Nephron (organoid): Measurements from ENCODE around the gene LRP10.

Experiments
- H3K27ac Mint-ChIP-seq, 3 experiments: 2 replicates each; pipeline ENCODE4 v1.8.0; 2020; ENCODE audit warnings: mixed read lengths in 3 of 3, mild to moderate bottlenecking in 2 of 3, moderate library complexity in 1 of 3
- H3K27me3 Mint-ChIP-seq: 2 replicates; pipeline ENCODE4 v1.8.0; 2021; ENCODE audit warnings: low read depth, mild to moderate bottlenecking, moderate library complexity, mixed read lengths
- H3K36me3 Mint-ChIP-seq: 2 replicates; pipeline ENCODE4 v1.8.0; 2020; ENCODE audit warnings: low read depth, mixed read lengths
- H3K4me1 Mint-ChIP-seq: 2 replicates; pipeline ENCODE4 v1.8.0; 2020; ENCODE audit warnings: mixed read lengths
- H3K4me3 Mint-ChIP-seq, 3 experiments: 2 replicates each; pipeline ENCODE4 v1.8.0; 2020; ENCODE audit warnings: mild to moderate bottlenecking in 3 of 3, mixed read lengths in 3 of 3, moderate library complexity in 2 of 3
- H3K9me3 Mint-ChIP-seq: 2 replicates; pipeline ENCODE4 v1.8.0; 2020; ENCODE audit warnings: mixed read lengths
- TF ChIP-seq, protein P1 (sequence below), 3 experiments: fragments of 200-600 bp; sonication (generic); IDR thresholded peaks; one replicate each; pipeline ENCODE4 v1.5.0; 2021; ENCODE audit warnings: antibody characterized with exemption in 3 of 3; ENCODE audit not compliant: unreplicated experiment in 3 of 3

The LRP10 gene

DNA sequence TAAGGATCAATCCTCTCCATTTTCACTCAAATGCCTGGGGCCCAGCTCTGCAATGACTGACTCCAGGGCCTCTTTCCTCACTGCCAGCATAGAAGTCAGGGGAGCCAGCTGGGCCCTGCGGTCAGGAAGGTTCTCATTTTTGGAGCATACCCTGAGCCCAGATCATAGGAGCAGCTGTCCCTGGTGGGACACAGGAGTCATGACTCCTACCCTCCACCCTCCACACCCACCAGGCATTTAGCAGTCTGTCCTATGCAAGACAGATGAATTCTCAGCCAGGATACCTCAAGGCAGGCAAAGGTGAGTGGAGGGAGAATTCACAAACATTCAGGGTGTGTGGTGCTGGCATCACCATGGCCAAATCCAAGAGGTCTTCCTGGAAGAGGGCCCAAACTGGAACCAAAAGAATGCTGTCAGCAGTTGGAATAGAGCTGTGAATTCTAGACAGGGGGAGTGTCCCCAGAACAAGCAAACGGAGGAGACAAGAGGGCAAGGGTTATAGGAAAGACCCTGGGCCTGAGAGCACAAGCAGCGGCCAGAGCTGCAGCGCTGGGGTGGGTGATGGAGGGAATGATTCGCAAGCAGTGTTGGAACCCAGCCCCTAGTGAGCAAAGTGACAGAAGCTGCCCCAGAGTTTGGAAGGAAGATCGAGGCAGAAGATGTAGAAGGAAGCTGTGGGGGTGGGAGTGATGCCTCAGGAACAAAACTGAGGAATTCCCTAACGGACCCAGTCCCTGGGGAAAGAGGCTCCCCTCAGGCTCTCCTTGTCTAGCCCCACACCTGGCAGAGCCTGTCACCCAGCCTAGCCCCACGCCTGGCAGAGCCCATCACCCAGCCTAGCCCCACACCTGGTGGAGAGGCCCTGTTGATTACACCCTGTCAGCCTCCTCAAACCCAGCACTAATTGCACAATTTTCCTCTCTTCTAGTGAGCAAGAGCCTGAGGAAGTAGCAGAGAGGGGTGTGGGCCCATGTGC, 7.0 kb downstream of the LRP10 start:
- TF ChIP-seq, protein P1, sequence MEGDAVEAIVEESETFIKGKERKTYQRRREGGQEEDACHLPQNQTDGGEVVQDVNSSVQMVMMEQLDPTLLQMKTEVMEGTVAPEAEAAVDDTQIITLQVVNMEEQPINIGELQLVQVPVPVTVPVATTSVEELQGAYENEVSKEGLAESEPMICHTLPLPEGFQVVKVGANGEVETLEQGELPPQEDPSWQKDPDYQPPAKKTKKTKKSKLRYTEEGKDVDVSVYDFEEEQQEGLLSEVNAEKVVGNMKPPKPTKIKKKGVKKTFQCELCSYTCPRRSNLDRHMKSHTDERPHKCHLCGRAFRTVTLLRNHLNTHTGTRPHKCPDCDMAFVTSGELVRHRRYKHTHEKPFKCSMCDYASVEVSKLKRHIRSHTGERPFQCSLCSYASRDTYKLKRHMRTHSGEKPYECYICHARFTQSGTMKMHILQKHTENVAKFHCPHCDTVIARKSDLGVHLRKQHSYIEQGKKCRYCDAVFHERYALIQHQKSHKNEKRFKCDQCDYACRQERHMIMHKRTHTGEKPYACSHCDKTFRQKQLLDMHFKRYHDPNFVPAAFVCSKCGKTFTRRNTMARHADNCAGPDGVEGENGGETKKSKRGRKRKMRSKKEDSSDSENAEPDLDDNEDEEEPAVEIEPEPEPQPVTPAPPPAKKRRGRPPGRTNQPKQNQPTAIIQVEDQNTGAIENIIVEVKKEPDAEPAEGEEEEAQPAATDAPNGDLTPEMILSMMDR (IDR thresholded peaks at IDR 0.05; ENCODE audit: unreplicated experiment in 3 of 3), result no peak
- Mint-ChIP-seq H3K4me3 (no peak overlapping the region), H3K4me1 (peaks cover 19% of the 10 kb centered on the region), H3K27me3 (no peaks in the 10 kb centered on the region), H3K27ac (peak overlapping the region in 1 of 3 experiments; percentile 4), H3K9me3 (no peaks in the 10 kb centered on the region), H3K36me3 (peaks cover 22% of the 10 kb centered on the region)

DNA sequence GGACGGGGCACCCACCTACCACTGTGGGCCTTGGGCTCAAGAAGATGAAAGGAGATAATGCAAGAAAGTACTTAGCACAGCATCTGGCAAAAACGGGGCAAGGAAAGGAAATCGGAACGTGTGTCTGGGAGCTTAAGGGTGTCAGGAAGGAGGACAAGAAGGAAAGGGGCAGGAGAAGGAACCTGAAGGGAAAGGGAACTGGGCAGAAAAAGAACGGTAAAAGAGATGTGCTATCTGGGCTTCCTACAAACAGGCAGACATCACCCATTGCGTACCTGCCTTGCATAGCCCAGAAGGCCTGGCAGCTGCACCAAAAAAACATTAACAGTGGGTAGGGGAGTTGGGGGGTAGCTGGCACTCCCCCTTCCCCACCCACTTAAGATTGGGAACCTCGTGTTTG, 10.5 kb downstream of the LRP10 start:
- TF ChIP-seq, protein P1 (IDR thresholded peaks at IDR 0.05; ENCODE audit: unreplicated experiment in 3 of 3), result no peak
- Mint-ChIP-seq H3K4me3 (peak overlapping the region; percentile 19 to 51 (median 26)), H3K9me3 (no peaks in the 10 kb centered on the region), H3K27ac (peak overlapping the region; percentile 51 to 91 (median 51)), H3K36me3 (peaks cover 12% of the 10 kb centered on the region), H3K27me3 (peaks cover 5% of the 10 kb centered on the region), H3K4me1 (peaks cover 46% of the 10 kb centered on the region)

DNA sequence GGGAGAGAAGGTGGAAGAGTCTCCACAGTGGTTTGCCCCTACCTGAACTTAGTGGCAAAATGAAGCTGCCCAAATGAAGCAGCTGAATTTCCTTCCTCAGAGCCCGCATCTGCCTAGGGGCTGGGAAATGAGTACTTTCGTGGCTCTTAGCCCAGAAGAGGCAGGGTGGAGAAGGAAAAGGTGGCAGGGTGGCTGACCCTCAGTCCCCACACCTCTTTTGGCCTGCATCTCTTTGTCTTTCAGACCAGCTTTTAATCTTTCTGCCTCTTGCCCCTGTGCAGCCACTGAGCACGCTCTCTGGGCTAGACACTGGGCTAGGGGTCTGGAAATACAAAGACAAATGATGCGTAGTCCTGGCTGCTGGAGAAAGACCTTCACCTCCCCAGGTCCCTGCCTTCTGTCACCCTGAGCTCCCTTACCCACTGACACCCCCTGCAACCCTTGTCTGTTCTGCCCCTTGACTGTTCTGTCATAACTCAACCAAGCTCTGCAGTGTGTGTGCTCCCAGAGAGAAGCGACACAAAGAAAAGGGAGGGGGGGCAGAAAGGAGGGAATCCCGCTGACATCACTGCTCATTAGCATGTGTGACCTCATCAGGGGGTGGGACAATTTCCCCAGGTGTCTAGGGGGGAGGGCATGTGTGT, 11.1 kb downstream of the LRP10 start:
- peaks cover 52% of the 10 kb centered on the region for H3K4me1 Mint-ChIP-seq
- peaks cover 9% of the 10 kb centered on the region for H3K36me3 Mint-ChIP-seq
- peak overlapping the region; percentile 82 to 85 (median 83) for H3K4me3 Mint-ChIP-seq
- peaks cover 5% of the 10 kb centered on the region for H3K27me3 Mint-ChIP-seq
- no peaks in the 10 kb centered on the region for H3K9me3 Mint-ChIP-seq
- TF ChIP-seq, protein P1 (IDR thresholded peaks at IDR 0.05; ENCODE audit: unreplicated experiment in 3 of 3), result no peak
- H3K27ac Mint-ChIP-seq, result peak overlapping the region; percentile 88 to 93 (median 91)

DNA sequence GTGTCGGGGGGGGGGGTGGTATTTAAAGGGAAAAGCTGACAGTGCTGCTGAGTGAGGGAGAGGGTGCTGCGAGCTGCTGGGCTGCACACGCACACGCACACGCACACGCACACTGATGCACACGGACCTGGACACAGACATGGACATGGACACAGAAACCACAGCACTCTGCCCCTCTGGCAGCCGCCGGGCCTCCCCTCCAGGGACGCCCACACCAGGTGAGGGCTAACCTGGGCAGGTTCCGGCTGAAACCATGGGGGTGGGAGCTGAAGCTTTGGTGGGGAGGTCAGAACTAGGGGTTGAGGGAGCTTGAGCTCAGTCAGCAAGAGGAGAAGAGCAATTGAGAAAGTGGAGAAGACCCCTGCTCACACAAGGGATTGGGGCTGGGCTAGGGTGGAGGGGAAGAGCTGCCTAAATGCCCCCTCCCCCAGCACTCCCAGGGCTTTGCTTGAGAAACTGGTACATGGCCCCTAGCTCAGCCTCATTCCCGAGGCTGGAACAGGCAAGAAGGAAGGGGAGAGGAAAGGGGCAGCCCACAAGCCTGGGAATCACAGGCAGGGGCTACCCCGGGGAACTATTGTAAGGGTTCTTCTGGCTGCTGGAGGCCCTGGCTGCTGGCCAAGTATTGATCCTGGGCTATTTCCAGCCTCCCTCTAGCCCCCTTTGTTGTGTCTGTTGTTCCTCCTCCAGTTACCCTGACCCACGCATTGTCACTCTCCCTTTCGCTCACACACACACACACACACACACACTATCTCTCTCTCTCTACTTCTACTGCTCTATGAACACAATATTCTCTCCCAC, 11.8 kb downstream of the LRP10 start, which contains the start of gene REM2:
Gene REM2, plus strand, starts transcription at position 50 of the 804 bp plus-strand sequence. Its CDS starts 66 bp downstream, at position 116.
- peaks cover 2% of the 10 kb centered on the region for H3K36me3 Mint-ChIP-seq
- no peaks in the 10 kb centered on the region for H3K9me3 Mint-ChIP-seq
- H3K4me1 Mint-ChIP-seq, result peaks cover 58% of the 10 kb centered on the region
- peaks cover 5% of the 10 kb centered on the region for H3K27me3 Mint-ChIP-seq
- H3K27ac Mint-ChIP-seq, result peak within 1 kb of the TSS; percentile 88 to 93 (median 91)
- peak within 1 kb of the TSS; percentile 82 to 85 (median 83) for H3K4me3 Mint-ChIP-seq
- TF ChIP-seq, protein P1 (IDR thresholded peaks at IDR 0.05; ENCODE audit: unreplicated experiment in 3 of 3), result no peak

GRCh38 chr14:22884076-22884737, 12.7 kb downstream of the LRP10 start:
- TF ChIP-seq, protein P1 (IDR thresholded peaks at IDR 0.05; ENCODE audit: unreplicated experiment in 3 of 3), result no peak
- H3K27ac Mint-ChIP-seq, result peak overlapping the region; percentile 83 to 91 (median 88)
- peaks cover 5% of the 10 kb centered on the region for H3K27me3 Mint-ChIP-seq
- H3K4me1 Mint-ChIP-seq, result peaks cover 58% of the 10 kb centered on the region
- no peaks in the 10 kb centered on the region for H3K36me3 Mint-ChIP-seq
- no peaks in the 10 kb centered on the region for H3K9me3 Mint-ChIP-seq
- H3K4me3 Mint-ChIP-seq, result peak overlapping the region; percentile 66 to 77 (median 76)
